Medulla oblongata (tissue), 1 donor: ENCODE data around the gene KLF11.

Source experiments
- DNase-seq: peaks from one replicate; pipeline ENCODE4 v3.0.0-alpha.2; 2015; ENCODE audit errors: extremely low spot score

The KLF11 gene

DNA sequence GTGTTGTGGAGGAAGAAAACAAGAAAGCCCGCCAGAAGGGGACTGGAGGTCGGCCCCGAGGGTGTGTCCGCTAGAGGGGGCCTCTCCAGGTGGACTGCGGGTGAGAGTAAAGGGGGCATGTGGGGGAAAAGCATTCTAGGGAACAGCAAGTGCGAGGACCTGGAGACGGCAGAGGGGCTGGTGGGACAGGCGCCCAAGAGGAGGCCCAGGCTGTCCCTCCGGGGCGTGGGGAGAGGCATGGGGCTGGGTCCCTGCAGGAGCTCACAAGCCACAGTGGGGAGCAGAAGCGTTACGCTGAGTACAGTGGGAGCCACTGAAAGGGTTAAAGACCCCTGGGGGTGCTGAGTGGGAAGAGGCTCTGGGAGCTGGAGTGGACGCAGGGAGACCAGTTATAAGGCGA lies 1.6 kb upstream of the KLF11 start:
- no peak for DNase-seq

DNA sequence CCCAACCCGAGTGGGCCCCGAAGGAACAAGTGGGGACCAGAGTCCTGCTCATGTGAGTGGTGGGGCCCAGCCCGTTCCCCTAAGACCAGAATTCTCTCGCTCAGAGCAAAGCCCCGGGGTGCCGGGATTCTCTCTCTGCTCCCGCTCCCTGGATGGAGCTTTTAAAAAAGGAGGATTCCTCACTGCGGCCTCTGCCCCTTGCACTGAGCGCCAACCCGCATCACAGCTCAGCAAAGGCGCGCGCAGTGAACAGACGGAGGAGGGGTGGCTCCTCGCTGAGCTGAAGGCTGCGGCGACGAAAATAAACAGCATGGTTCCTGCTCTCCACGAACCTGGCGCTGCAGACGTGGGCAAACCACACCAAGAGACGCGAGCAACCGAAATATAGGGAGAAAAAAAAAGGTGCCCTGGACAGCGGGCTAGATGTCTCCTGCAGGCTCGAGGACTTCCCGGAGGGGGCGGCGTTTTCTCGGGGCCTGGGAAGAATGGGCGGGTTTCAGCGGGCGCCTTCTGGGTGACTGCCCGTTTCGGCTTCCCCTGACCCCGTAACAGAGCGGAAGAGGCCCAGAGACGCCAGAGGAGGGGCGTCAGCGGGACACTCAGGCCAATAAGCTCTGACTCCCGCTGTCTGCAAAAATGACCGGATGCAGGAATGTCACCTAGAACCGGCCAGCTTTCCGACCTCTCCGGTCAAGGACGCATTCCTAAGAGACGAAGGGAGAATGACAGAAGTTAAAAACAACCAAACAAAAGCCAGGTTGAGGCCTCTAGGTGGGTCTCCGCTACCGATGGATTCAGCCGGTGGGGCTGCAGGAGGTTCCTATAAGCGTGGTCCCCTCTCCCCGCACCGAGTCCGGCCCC lies 819 bp upstream of the KLF11 start:
- peak; percentile 59 for DNase-seq

DNA sequence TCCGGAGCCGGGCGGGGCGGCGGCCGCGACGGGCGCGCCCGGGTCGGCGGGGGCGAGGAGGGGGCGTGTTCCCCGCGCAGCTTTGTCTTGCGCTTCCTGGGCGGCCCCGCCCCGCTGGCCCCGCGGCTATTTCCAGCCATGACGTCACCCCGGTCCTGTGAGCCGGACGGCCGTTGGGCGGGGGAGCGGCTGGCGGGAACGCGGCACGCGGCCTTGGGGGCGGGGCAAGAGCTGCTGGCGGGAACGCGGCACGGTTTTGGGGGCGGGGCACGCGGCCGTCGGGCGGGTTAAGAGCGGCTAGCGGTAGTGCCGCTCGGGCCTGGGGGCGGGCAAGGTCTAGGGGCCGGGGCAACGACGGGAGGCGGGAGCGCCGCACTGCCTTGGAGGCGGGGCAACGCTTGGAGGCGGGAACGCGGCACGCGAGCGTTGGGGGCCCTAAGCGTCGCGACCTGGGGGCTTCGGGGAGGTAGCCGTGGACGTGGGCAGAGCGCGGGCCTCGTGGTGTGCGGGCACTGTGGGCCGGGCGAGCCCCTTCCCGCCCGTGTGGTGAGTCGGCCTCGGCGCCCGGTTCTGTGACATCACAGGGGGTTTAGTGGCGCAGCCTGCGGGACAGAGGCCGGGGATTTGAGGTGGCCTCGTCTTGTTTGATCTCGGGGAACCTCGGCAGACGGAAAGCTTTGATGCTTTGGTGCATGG lies 704 bp downstream of the KLF11 start:
- peak; percentile 84 for DNase-seq

DNA sequence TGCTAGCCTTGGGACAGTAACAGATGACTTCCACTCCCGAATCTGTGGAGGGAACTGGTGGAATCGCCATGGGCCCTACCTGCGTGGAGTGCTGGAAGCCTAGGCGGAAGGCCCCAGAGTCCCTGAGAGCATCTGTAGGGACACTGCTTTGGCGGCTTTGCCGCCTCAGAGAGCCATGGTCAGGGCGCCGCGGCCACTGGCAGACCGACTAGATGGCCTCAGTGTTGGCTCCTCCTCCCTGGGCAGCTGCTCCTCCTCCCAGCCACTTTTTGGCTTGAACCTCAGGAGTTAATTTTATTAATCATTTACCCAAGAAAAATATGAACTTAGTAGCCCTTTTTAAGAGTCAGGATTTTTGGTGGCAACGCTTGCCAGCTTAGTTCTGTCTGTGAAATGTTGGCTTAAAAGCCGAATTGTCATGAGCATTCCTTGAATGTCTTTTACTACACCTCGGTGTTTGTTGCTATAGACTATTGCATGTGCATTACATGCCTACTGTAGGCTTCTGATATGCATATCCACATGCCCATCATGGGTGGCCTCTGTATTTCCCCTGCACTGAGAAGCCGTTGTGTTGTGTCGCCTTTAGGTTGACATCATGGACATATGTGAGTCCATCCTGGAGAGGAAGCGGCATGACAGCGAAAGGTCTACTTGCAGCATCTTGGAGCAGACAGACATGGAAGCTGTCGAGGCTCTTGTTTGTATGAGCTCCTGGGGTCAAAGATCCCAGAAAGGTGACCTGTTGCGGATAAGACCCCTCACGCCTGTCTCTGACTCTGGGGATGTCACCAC lies 2.4 kb downstream of the KLF11 start:
- DNase-seq: no peak

DNA sequence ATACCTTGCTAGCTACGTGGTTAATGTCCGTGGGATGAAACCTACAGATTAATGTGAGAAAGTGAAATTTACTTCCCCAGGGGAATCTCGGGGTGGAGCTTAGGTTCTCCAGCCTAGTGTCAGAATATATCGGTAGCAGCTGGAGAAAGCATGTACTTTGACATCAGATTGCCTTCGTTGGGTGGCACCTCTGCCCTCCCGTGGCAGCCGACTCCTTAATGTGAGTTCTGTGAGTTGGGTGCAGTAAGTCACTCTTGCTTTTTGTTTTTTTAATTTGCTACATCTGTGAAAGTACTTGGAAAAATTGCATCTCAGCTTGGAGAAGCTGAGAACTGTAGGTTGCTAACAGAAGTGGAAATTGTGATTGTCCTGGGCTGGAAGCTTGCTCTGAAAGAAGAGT lies 3.6 kb downstream of the KLF11 start:
- DNase-seq: no peak

DNA sequence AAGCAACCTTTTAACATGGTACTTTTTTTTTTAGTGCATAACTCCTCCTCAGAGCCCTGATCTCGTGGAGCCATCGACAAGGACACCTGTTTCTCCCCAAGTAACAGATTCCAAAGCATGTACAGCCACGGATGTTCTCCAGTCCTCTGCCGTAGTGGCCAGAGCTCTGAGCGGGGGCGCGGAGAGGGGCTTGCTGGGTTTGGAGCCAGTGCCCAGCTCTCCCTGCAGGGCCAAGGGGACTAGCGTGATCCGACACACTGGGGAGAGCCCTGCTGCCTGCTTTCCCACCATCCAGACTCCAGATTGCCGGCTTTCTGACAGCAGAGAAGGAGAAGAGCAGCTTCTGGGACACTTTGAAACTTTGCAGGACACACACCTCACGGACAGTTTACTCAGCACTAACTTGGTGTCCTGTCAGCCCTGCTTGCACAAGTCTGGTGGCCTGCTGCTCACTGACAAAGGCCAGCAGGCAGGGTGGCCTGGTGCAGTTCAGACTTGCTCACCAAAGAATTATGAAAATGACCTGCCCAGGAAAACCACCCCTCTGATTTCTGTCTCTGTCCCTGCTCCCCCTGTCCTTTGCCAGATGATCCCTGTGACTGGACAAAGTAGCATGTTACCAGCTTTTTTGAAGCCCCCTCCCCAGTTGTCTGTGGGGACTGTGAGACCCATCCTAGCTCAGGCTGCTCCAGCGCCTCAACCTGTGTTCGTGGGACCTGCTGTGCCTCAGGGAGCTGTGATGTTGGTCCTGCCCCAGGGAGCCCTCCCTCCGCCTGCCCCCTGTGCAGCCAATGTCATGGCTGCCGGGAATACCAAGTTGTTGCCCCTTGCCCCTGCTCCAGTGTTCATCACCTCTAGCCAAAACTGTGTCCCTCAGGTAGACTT lies 4.5 kb downstream of the KLF11 start:
- no peak for DNase-seq

DNA sequence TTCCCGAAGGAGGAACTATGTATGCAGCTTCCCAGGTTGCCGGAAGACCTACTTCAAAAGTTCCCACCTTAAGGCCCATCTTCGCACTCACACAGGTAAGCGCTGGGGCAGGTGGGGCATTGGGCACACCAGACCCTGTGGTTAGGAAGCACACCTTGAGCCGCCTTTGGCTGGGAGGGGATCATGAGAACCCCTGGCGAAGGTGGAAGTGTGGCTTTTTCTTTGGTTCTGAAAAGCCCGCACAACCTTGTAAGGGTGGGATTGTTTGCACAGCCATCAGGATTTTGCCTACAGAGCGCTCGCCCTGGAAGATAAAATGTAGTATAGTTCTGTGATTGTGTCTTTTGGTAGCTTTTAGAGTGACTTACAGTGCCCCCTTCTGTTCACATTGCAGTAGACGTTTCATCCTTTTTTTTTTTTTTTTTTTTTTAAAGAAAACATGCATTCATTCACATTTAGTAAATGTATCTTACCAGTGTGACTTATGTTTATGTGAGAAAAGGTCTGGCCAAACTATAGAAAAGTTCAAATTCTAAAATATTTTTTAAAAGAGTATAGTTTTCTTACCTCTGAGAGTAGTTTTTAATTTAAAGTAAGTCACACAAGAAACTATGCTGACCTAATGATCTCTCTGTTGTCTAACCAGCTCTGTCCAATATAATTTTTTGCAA lies 5.3 kb downstream of the KLF11 start:
- DNase-seq: peak; percentile 73

DNA sequence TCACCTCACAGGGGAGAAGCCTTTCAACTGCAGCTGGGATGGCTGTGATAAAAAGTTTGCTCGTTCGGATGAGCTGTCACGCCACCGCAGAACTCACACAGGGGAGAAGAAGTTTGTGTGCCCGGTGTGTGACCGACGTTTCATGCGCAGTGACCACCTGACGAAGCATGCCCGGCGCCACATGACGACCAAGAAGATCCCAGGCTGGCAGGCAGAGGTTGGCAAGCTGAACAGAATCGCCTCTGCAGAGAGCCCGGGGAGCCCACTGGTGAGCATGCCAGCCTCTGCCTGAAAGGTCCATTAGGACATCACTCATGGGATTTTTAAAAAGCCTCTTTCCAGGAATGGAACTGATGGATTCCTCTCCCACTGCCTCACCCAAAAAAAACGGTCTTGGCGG lies 8.9 kb downstream of the KLF11 start:
- DNase-seq: no peak

DNA sequence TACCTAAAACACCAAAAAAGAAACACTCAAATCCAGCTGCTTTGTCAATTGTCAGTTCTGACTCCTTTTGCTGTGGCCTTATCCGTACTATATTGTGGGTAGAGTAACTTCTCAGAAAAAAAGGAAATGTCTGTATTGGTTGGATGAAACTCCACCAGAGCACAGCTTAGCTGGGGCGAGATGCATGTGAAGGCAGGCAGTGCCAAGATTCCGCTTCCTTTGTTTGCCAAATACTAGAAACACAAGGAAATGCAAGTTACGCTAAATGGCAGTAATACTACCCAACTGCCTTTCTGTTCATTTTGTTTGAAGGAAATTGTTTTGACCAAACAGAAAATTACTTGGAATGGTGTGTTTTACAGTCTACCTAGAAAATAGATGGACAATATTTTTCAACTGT lies 10.0 kb downstream of the KLF11 start:
- no peak for DNase-seq

DNA sequence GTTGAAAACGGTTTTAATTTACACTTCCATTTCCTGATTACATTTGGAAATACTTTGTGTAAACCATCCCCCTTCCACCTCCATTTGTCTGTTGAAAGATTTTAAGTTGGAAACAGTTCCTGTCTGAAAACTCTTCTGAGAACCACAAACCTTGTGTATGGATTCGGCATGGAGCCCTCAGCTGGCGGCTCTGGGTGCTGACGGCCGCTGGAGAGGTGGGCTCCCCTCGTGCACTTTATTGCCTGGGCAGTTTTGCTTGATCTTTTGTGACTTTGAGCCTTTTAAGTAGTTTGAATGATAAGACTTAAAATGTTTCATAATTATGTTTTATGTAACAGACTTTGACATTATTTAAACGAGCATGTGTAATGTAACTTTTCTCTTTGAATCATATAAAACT lies 11.1 kb downstream of the KLF11 start:
- DNase-seq: no peak

DNA sequence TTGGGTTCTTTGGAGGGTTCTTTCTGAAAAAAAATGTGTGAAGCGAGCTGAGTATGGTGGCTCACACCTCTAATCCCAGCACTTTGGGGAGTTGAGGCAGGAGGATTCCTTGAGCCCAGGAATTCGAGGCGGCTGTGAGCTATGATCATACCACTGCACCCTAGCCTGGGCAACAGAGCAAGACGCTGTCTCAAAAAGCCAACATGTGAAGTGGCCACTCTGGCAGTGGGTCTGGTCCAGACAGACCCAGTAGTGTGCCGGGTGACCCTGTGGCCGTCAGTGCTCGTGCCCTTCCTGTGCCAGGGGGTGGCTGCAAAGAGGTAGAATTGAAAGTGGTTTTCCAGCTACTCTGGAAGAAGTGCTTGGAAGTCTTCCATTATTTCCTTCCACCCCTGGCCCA lies 11.6 kb downstream of the KLF11 start:
- DNase-seq: no peak

DNA sequence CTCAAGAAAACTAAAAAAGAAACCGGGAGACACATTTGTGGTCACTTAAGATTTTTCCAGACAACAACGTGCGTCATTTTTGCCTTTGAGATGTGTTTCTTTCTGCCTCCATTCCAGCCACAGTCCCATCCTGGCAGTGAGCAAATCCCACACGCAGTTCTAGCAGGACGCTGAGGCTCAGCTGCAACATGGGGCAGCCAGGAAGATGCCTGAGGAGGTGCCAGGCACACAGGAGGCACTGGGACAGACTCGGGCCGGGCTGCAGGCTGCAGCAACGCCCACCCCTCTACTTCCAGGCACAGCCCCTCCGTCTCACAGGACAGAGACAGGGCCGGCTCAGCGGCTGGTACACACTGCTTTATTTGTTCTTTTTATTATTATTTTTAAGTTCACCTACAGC lies 13.1 kb downstream of the KLF11 start:
- no peak for DNase-seq

DNA sequence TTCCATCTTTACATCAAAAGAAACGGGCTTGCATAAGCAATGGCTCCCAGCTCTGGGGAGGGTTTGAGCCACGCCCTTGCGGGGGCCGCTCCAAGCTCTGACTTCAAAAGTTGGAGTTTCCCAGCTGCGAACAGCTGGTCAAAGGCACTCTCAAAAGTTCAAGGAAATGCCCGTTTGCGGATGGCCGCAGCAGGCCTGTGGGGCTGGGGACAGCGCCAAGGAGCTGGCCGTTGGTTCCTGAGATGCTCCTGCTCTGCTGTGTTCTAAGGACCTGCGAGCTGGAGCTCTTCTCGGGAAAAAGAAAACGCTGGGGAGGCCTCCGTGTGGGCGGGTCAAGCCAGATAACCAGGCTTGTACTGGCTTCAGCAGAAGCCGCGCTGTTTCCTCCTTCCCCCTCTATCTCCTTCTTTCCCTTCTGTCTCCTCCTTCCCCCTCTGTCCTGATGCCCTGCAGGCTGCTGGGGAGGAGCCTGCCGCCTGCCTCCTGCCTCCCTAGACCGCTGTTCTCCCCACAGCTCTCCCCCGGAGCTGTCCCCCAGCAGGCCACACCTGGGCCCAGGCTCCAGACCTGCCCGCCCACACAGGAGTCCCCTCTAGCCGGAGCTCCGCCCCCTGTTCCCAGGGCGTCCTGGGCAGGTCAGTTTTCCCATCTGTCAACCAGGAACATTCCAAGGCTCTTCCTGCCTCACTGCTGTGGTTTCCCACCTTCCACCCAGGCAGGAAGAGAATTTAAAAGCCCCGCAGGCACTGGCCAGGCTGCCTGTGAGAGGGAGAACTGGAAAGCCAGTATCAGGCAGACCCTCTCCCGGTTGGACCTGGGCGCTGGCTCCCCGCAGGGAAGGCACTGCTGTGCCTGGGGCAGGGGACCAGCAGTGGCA lies 14.1 kb downstream of the KLF11 start:
- DNase-seq: no peak

DNA sequence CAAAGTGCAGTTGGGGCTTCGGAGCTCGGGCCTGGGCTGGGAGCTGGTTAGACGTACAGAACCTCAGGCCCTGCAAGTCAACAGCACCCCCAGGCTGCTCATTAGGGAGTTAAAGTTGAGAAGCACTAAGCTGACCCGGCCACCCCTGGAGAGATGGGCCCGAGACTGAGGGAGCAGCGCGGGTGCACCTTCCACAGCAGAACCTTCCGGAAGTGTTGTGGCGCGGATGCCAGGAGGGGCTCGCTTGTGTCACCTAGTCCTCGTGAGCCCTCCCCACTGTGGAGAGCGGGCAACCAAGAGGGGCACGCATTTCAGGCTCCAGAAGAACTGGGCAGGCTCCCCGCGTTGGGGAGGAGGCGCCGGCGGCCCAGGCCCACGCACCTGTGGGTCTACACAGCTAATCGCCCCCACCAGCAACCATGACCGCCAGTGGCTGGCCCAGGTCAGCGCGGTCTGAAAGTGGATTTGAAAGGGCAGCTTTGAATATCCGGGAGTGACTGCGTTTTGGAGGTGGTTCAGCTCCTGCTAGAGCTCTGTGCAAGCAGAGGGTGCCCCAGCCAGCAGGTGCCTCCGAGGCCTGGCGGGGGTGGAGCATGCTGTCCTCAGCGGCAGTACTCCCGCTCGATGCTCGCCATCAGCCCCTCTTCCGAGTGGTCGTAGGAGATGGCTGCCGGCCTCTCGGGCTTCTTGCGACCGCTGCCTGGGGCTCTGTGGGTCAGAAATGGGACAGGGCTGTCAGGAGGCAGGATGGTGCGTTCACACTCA lies 15.1 kb downstream of the KLF11 start:
- DNase-seq: no peak

DNA sequence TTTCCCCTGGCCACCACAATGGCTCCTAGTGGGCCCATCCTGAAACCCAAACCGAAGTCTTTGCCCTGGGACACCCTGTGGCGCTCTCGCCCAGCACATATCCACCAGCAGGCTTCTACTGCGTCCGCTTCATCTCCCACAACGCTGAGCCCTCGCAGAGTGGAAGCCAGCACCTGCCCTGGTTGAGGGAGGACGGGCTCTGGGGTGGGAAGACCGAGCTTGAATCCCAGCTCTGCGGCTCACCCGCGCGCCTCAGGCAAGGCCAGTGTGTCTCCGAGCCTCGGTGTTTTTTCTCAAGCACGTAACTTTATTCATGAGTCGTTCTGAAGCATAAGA lies 15.6 kb downstream of the KLF11 start:
- no peak for DNase-seq

DNA sequence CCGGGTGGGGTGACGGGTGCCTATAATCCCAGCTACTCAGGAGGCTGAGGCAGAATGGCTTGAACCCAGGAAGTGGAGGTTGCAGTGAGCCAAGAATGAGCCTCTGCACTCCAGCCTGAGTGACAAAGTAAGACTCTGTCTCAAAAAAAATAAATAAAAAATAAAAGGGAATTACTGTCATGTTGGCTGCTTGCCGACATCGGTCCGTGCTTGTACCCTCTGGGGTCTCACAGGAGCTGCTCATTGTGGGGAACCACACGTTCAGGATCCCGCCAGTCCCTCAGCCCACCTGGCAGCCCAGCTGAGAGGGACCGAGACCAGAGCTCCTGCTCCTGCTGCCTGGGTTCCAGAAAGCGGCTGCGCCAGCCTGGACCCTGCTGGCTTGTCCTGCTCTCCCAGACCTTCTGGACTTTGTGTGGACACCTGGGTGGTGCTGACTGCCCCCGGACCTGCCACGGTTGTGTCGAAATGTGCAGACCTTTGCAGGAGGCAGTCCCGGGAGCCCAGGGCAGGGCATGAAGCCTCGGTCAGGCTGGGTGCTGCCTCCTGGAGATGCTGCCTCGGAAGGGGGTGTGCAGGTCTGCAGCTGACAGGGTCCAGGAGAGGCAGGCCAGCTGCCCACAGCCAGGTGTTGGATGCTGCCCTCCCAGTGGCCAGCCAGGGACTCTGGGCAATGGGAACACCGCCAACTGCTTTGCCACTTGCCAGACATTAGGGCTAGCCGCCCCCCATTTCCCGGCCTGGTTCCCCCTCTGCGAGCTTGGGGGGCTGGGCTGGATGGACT lies 16.4 kb downstream of the KLF11 start:
- DNase-seq: no peak

DNA sequence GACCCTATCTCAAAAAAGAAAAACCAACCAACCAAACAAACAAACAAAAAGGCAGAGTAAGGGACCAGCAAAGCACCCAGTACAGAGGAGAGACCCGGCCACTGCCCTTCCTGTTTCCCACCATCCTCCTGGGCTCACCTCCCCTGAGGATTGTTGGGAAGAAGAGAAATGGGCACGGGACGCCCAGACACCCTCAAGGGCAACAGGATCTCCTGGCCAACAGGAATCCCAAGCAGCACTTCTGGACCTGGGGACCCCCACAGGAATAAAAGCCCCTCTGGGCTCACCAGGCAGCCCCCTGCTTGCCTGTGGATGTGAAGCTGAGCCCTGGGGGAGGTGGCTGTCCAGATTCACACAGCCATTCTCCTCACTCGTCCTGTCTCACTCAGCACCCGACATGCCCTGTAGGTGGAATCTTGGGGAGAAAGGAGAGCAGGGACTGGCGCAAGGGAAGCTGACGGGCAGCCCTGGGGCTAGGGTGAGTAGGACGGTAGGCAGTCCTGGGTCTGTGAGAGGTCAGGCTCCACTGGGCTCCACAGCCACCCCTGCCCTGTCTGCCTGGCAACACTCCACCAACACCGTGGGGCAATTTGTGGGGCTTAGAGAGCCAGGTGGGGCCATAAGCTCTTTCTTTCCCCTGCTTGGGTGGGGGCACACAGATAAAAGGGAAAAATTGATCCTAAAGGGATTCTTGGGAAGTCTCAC lies 18.0 kb downstream of the KLF11 start:
- no peak for DNase-seq

DNA sequence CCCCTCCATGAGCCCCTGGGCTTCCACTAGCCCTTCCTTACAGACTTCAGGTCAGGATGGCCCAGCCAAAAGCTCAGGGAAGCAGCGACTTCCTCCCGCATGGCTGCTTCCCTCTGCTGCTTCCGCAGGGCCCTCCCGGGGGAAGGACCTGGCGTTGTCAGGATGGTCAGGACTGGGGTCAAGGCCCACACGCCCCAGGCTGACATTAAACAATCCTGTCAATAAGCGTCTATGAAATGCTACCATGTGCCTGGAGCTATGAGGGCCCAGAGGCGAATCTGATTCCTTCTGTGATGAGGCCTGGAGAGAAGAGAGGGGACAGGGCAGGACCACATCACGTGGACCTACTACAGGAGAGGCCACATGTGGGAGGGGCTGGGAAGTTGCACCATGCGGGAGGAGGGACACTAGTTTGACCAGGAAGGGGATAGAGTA lies 19.6 kb downstream of the KLF11 start:
- no peak for DNase-seq
